Trophoblast cell (in vitro differentiated cells and primary cell): ENCODE data around the gene SLC35D2.

Experiments used
- DNase-seq, 2 donors: peaks; one replicate each; pipeline ENCODE4 v3.0.0-alpha.2; 2016
- H2AFZ ChIP-seq: 2 replicates; pipeline ENCODE4 v1.6.1; 2013; ENCODE audit warnings: low read length, moderate library complexity, mild to moderate bottlenecking; ENCODE audit not compliant: insufficient read depth, poor library complexity
- H2AK5ac ChIP-seq: 2 replicates; pipeline ENCODE4 v1.6.1; 2013; ENCODE audit warnings: mild to moderate bottlenecking, low read length
- H2BK120ac ChIP-seq: 2 replicates; pipeline ENCODE4 v1.6.1; 2013; ENCODE audit warnings: low read length, mild to moderate bottlenecking, moderate library complexity; ENCODE audit not compliant: insufficient read depth, poor library complexity
- H2BK12ac ChIP-seq: 2 replicates; pipeline ENCODE4 v1.6.1; 2013; ENCODE audit warnings: mild to moderate bottlenecking, low read length, moderate library complexity
- H2BK5ac ChIP-seq: 2 replicates; pipeline ENCODE4 v1.6.1; 2013; ENCODE audit warnings: low read length, low read depth, moderate library complexity, mild to moderate bottlenecking; ENCODE audit not compliant: poor library complexity
- H3K14ac ChIP-seq: 2 replicates; pipeline ENCODE4 v1.6.1; 2013; ENCODE audit warnings: mild to moderate bottlenecking, low read length
- H3K18ac ChIP-seq: 2 replicates; pipeline ENCODE4 v1.6.1; 2013; ENCODE audit warnings: mild to moderate bottlenecking, low read length
- H3K23ac ChIP-seq: 2 replicates; pipeline ENCODE4 v1.6.1; 2013; ENCODE audit warnings: low read length
- H3K27ac ChIP-seq: 2 replicates; pipeline ENCODE4 v1.5.1; 2013; ENCODE audit warnings: low read depth, mild to moderate bottlenecking, inconsistent platforms, low read length, moderate library complexity
- H3K27me3 ChIP-seq: 2 replicates; pipeline ENCODE4 v1.6.1; 2013; ENCODE audit warnings: inconsistent platforms, mild to moderate bottlenecking, low read length, moderate library complexity; ENCODE audit not compliant: insufficient read depth
- H3K36me3 ChIP-seq, 2 experiments: 1 replicate in 1 of 2; 2 replicates in 1 of 2; pipeline ENCODE4 v1.6.1; 2013; ENCODE audit warnings: low read length in 2 of 2, mild to moderate bottlenecking in 2 of 2, moderate library complexity in 1 of 2; ENCODE audit not compliant: insufficient read depth in 2 of 2, control insufficient read depth in 1 of 2
- H3K4ac ChIP-seq: 2 replicates; pipeline ENCODE4 v1.6.1; 2013; ENCODE audit warnings: low read depth, mild to moderate bottlenecking, low read length, moderate library complexity
- H3K4me1 ChIP-seq, 2 experiments: 1 replicate in 1 of 2; 2 replicates in 1 of 2; pipeline ENCODE4 v1.6.1; 2013; ENCODE audit warnings: low read length in 2 of 2, mild to moderate bottlenecking in 2 of 2, moderate library complexity in 1 of 2; ENCODE audit not compliant: insufficient read depth in 2 of 2, control insufficient read depth in 1 of 2
- H3K4me2 ChIP-seq: 2 replicates; pipeline ENCODE4 v1.6.1; 2013; ENCODE audit warnings: inconsistent platforms, mild to moderate bottlenecking, low read length, moderate library complexity
- H3K4me3 ChIP-seq: 2 replicates; pipeline ENCODE4 v1.5.1; 2013; ENCODE audit warnings: mild to moderate bottlenecking, low read depth, low read length, inconsistent platforms
- H3K79me1 ChIP-seq: one replicate; pipeline ENCODE4 v1.6.1; 2013; ENCODE audit warnings: low read length
- H3K79me2 ChIP-seq: 2 replicates; pipeline ENCODE4 v1.6.1; 2013; ENCODE audit warnings: low read length, mild to moderate bottlenecking; ENCODE audit not compliant: control insufficient read depth, insufficient read depth, poor library complexity
- H3K9ac ChIP-seq: 2 replicates; pipeline ENCODE4 v1.6.1; 2013; ENCODE audit warnings: mild to moderate bottlenecking, low read length
- H3K9me3 ChIP-seq: 2 replicates; pipeline ENCODE4 v1.6.1; 2013; ENCODE audit warnings: low read depth, mild to moderate bottlenecking, control low read depth, inconsistent platforms, low read length; ENCODE audit not compliant: insufficient read depth
- H4K12ac ChIP-seq: 2 replicates; pipeline ENCODE4 v1.6.1; 2013; ENCODE audit warnings: low read depth, mild to moderate bottlenecking, low read length, moderate library complexity
- H4K8ac ChIP-seq: 2 replicates; pipeline ENCODE4 v1.6.1; 2013; ENCODE audit warnings: low read depth, mild to moderate bottlenecking, low read length, moderate library complexity
- H4K91ac ChIP-seq: one replicate; pipeline ENCODE4 v1.6.1; 2013; ENCODE audit warnings: low read depth, mild to moderate bottlenecking, low read length, moderate library complexity
- WGBS: extraction: QIAGEN DNeasy Blood & Tissue Kit; methylation state at CpG from one replicate; pipeline ENCODE4 v1.1.7; 2013; ENCODE audit warnings: missing lambda C conversion rate; ENCODE audit not compliant: insufficient read length, insufficient coverage; ENCODE audit errors: extremely low coverage; 5-methylcytosine and 5-hydroxymethylcytosine counted together

Gene SLC35D2

DNA sequence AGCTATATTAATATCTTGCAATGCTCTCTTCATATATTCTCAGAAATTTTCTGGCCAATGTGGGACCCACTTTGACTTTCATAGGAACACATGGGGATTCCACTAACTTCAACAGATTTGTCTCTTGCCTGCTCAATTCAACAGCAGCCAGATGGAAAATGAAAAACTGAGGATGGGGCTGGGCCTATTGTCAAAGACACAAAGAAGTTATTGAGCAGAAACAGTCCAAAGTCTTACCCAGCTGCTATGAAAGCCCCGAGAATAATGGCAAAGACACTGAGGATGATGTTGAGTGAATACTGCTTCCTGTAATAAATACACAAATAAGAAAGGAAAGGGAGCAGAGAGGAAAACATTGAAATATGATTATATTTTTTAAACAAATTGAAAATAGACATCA lies 32.6 kb downstream of the SLC35D2 start:
- peaks cover 3 to 9% of the 10 kb centered on the region in 2 experiments for H3K36me3 ChIP-seq
- peaks cover 1% of the 10 kb centered on the region for H3K79me1 ChIP-seq
- no peak overlapping the region for H4K12ac ChIP-seq
- WGBS, result no CpG with 5 or more reads among the region's 1 CpG
- no peaks in the 10 kb centered on the region for H3K27me3 ChIP-seq
- no peak overlapping the region for H3K4me2 ChIP-seq
- H2BK5ac ChIP-seq, result no peak overlapping the region
- H3K18ac ChIP-seq, result no peak overlapping the region
- H4K91ac ChIP-seq, result no peak overlapping the region
- H3K27ac ChIP-seq, result no peak overlapping the region
- no peak overlapping the region for H3K23ac ChIP-seq
- H3K9me3 ChIP-seq, result peaks cover 5% of the 10 kb centered on the region
- H3K4me3 ChIP-seq, result no peak overlapping the region
- no peak overlapping the region for H3K4ac ChIP-seq
- no peaks in the 10 kb centered on the region for H3K79me2 ChIP-seq
- H2AK5ac ChIP-seq, result no peak overlapping the region
- no peak overlapping the region for H2AFZ ChIP-seq
- no peak overlapping the region for H4K8ac ChIP-seq
- H2BK12ac ChIP-seq, result no peak overlapping the region
- no peak overlapping the region for H2BK120ac ChIP-seq
- H3K9ac ChIP-seq, result no peak overlapping the region
- H3K4me1 ChIP-seq, result no peaks in the 10 kb centered on the region
- no peak for DNase-seq
- no peak overlapping the region for H3K14ac ChIP-seq

DNA sequence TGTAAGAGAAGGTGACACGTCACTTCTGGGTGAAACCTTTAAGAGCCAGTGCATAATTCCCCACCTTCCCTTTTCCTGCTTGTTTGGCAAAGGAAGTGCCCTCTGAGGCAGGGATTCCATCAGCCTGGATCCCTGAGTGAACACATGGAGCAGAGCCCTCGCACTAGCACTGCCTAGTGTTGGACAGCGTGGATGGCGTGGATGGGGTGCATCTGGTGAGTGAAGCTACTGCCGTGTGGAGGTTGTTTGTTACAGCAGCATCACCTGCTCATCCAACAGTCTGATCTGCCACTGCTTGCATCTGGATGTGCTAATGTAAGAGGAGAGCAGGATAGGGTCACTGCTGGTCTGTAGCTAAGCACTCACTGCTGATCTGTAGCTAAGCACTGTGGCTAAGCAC lies 35.2 kb downstream of the SLC35D2 start:
- Histone ChIP-seq H3K4me1 (no peaks in the 10 kb centered on the region), H3K79me1 (peaks cover 1% of the 10 kb centered on the region), H3K23ac (no peak overlapping the region), H3K27ac (no peak overlapping the region), H3K79me2 (no peaks in the 10 kb centered on the region), H2AK5ac (no peak overlapping the region), H3K36me3 (peaks cover 0 to 8% of the 10 kb centered on the region in 2 experiments), H4K91ac (no peak overlapping the region), H3K9ac (no peak overlapping the region), H3K18ac (no peak overlapping the region), H2BK5ac (no peak overlapping the region), H2AFZ (no peak overlapping the region), H2BK12ac (no peak overlapping the region), H4K12ac (no peak overlapping the region), H3K27me3 (no peaks in the 10 kb centered on the region), H2BK120ac (no peak overlapping the region), H4K8ac (no peak overlapping the region), H3K9me3 (peaks cover 5% of the 10 kb centered on the region), H3K4me3 (no peak overlapping the region), H3K4me2 (no peak overlapping the region), H3K4ac (no peak overlapping the region), H3K14ac (no peak overlapping the region)
- no peak for DNase-seq
- no CpG with 5 or more reads among the region's 5 CpGs for WGBS

DNA sequence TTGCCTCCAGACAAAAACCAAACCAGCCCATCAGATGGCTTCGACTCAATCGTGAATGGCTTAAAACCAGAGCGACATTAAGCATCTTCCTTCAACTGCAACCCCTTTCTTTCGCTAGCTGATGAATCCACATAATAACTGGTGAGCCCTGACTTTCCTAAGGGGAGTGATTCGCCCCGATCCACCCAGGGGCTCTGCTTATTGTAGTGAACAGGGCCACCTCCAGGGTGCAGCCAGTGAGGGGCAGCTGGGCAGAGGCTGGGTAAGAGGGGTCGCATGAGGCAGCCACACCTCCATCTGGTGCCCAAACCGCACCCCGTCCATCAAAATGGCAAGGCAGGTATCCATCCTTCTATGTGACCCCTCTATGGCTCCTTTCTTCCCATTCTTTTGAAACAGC lies 38.0 kb downstream of the SLC35D2 start:
- Histone ChIP-seq H3K9ac (no peak overlapping the region), H3K27me3 (no peaks in the 10 kb centered on the region), H2AFZ (no peak overlapping the region), H3K9me3 (peaks cover 7% of the 10 kb centered on the region), H3K27ac (no peak overlapping the region), H3K4ac (no peak overlapping the region), H4K8ac (no peak overlapping the region), H3K18ac (no peak overlapping the region), H3K4me3 (no peak overlapping the region), H3K79me2 (no peaks in the 10 kb centered on the region), H4K91ac (no peak overlapping the region), H3K4me1 (peaks cover 0 to 4% of the 10 kb centered on the region in 2 experiments), H2AK5ac (no peak overlapping the region), H2BK120ac (no peak overlapping the region), H2BK5ac (no peak overlapping the region), H3K4me2 (no peak overlapping the region), H2BK12ac (peak overlapping the region; percentile 1), H3K79me1 (peaks cover 4% of the 10 kb centered on the region), H4K12ac (no peak overlapping the region), H3K23ac (no peak overlapping the region), H3K14ac (no peak overlapping the region), H3K36me3 (peaks cover 5 to 14% of the 10 kb centered on the region in 2 experiments)
- WGBS, result no CpG with 5 or more reads among the region's 9 CpGs
- no peak for DNase-seq

DNA sequence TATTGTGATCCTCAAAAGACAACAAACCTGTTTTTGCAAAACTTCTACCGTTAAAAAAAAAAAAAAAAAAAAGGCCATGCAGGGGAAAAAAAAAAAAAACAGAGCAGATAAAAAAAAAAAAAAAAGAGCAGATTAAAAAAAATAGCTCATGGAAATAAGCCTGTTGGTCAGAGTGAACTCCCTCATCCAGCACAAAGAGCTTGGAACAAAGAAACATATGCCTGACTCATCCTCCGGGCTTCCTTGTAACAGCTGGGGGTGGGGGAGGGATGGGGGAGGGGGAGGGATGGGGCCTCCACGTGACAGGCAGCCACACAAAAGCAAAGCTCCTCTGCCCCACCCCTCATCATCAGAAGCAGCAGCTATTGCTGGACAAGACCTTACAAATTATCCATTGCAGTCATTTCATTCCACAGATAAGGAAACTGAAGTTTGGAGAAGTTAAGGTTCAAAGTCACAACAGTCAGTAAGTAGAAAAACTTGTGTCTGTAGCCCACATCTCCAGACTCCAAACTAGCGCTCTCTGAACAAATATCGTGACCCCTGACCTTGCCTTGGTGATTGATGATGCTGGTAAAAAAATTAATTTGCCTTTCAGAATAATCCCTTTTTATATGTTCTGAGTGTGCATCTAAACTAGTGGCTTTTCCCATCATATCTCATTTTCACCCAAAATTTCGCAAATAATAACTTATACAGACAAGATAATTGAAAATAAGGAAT lies 38.9 kb downstream of the SLC35D2 start:
- H2BK5ac ChIP-seq, result no peak overlapping the region
- H3K9me3 ChIP-seq, result peaks cover 7% of the 10 kb centered on the region
- H3K27me3 ChIP-seq, result no peaks in the 10 kb centered on the region
- no peak overlapping the region for H2AFZ ChIP-seq
- peaks cover 0 to 4% of the 10 kb centered on the region in 2 experiments for H3K4me1 ChIP-seq
- no peak overlapping the region for H4K91ac ChIP-seq
- H3K9ac ChIP-seq, result no peak overlapping the region
- no peak overlapping the region for H2AK5ac ChIP-seq
- no CpG with 5 or more reads among the region's 6 CpGs for WGBS
- no peak overlapping the region for H3K4ac ChIP-seq
- no peak overlapping the region for H2BK12ac ChIP-seq
- DNase-seq, result peak in 1 of 2 donors; percentile 46
- no peak overlapping the region for H3K23ac ChIP-seq
- no peak overlapping the region for H4K8ac ChIP-seq
- H3K14ac ChIP-seq, result no peak overlapping the region
- peaks cover 7% of the 10 kb centered on the region for H3K79me1 ChIP-seq
- H3K18ac ChIP-seq, result no peak overlapping the region
- no peak overlapping the region for H4K12ac ChIP-seq
- H3K27ac ChIP-seq, result no peak overlapping the region
- no peak overlapping the region for H3K4me2 ChIP-seq
- H3K4me3 ChIP-seq, result no peak overlapping the region
- peaks cover 5 to 14% of the 10 kb centered on the region in 2 experiments for H3K36me3 ChIP-seq
- no peak overlapping the region for H2BK120ac ChIP-seq
- no peaks in the 10 kb centered on the region for H3K79me2 ChIP-seq
